HG02798 (cell line): ENCODE measurements around the gene DGKZ.
"Not testable (repeated sequence)": the region's sequence is repeated elsewhere in the genome, so short reads cannot be mapped to it uniquely, and the experiment has no call there.

Source experiments
- ATAC-seq: cut with Tn5 transposase; IDR thresholded peaks from one replicate; pipeline ENCODE4 v1.9.1; 2021; ENCODE audit warnings: mild to moderate bottlenecking; ENCODE audit not compliant: unreplicated experiment, poor library complexity

Gene DGKZ

DNA sequence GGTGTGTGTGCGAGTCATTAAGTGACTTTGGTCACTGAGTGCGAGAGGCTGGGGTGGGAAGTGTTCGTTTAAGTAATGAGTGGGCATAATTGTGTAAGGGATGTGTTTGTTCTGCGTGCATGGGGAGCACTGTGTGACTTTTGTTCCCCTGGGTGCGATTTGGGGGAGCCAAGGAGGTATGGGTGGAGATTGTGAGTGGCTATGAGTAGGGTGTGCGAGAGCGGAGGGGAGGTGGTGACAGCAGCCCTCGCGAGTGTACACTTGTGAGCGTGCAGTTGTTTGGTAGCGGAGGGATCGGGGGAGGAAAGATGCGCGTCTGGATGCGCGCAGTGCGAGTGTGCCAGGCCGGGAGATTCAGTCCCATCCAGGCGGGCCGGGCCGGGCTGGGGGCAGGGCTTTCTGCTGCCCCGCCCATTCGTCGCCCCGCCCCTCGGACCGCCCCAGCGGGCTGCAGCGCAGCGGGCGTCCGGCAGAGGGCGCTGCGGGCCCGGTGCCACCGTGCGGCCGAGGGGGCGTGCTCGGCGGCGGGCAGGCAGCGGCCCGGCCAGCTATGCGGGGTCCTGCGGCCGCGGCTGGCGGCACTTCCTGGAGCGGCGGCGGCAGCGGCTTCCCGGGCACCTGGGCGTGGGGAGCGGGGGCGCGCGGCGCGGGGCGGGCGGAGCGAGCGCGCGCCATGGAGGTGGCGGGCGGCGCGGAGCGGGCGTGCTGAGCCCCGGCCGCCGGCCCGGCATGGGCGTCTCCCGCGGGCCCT is at the start of gene DGKZ:
Gene DGKZ, plus strand, starts transcription at position 578 of the 751 bp plus-strand sequence. CDS start 197 bp downstream, outside the sequence.
- ATAC-seq = peak; percentile 81

DNA sequence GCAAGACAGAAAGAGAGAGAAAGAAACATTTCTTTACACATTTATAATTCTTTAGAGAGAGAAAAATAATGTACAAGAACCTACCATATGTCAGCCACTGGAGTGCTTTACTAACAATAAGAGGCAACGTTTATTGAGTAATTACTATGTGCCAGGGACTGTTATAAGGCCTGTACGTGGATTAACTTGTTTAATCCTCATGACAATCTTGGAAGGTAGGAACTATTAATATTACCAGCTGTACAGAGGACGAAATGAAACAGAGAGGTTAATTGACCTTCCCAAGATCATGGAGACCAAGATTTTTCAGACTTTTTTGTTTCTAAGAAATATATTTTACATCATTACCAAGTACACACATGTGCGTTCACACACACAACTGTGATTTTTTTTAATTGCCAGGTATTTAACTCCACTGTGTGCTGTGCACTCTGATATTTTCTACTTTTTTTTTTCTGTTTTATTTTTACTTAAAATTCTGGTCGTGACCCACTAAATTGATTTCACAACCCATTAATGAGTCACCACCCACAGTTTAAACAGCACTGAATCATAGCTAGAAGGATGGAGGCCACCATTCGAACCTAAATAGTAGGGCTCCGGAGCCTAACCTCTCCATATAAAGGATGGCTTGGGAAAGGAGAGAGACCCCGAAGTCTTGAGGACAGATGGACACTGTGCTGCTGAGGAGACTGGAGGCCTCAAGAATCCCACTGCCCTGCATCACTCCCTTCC is 48.4 kb upstream of the DGKZ start:
- ATAC-seq = no peak

DNA sequence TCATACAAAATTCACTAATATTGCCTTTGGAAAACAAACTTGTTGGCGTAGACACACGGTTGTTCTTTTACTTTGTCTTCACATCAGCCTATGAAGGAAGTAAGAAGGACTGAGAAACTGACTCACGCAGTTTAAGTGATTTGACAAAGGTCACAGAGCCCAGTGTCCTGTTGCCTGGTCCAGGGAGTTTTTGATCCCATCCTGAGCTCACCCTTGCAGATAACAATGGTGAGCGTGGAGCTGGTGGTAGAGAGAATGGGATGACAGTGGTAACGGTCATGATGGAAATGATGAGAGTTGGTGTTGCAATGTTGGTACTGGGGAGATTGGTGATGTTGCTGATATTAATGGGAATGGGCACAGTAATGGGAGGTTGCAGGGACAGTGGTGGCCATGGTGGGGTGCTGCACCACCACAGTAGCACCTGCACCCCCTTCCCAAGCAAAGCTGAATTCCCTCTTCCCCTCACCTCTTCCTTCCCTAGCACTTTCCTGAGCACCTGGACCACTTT is 47.8 kb upstream of the DGKZ start:
- no peak for ATAC-seq

- ATAC-seq = no peak
Measured at GRCh38 chr11:46300270-46300669, 47.0 kb upstream of the DGKZ start.

- ATAC-seq = peak; percentile 88
Measured at GRCh38 chr11:46302866-46303265, 44.4 kb upstream of the DGKZ start.

GRCh38 chr11:46304036-46304435 is 43.2 kb upstream of the DGKZ start:
- not testable (repeated sequence) for ATAC-seq

GRCh38 chr11:46304605-46305179 is 42.6 kb upstream of the DGKZ start:
- no peak for ATAC-seq

DNA sequence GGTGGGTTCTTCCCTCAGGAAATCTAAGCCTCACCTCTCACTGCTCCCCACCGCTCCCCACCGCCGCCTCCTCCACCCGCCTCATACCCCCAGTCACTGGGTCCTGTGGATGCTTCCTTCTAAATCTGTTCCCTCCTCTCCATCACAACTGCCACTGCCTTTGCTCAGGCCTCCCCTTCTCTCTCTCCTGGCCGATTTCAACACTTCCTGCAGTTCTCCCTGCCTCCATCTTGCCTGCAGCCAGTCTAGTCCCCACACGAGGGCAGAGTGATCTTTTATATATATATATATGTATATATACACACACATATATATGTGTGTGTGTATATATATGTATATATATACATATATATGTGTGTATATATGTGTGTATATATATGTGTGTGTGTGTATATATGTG is 42.0 kb upstream of the DGKZ start:
- no peak for ATAC-seq

DNA sequence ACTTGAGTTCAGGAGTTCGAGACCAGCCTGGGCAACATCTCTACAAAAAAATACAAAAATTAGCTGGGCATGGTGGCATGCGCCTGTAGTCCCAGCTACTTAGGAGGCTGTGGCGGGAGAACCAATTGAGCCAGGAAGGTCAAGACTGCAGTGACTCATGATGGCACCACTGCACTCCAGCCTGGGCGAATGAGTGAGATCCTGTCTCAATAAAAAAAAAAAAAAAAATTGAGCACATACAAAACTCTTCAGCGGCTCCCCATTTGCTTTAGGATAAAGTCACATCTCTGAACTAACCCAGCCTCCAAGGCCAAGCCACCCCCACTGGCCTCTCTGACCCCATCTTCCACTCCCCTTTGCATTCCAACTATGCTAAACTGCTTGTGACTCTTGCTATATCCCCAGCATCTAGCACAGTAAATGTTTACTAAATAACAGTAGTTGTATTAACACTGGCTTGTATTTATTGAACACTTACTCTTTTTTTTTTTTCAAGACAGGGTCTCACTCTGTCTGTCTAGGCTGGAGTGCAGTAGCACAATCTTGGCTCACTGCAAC is 40.9 kb upstream of the DGKZ start:
- ATAC-seq = no peak

DNA sequence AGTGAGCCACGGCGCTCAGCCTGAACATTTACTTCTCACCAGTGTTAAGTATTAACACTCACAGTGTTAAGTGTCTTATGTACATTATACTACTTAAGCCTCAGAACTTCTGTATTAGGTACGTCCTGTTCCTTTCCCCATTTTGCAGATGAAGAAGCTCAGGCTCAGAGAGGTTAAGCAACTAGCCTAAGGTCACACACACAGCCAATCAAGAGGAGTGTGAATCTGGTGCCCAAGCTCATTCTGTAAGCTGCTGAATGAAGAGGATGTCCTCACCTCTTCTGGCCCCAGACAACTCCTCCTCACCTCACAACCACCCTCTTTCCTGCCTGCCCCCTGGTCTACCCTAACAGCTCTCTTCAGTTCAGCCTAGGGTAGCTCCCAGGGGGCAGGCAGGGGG is 39.9 kb upstream of the DGKZ start:
- no peak for ATAC-seq

DNA sequence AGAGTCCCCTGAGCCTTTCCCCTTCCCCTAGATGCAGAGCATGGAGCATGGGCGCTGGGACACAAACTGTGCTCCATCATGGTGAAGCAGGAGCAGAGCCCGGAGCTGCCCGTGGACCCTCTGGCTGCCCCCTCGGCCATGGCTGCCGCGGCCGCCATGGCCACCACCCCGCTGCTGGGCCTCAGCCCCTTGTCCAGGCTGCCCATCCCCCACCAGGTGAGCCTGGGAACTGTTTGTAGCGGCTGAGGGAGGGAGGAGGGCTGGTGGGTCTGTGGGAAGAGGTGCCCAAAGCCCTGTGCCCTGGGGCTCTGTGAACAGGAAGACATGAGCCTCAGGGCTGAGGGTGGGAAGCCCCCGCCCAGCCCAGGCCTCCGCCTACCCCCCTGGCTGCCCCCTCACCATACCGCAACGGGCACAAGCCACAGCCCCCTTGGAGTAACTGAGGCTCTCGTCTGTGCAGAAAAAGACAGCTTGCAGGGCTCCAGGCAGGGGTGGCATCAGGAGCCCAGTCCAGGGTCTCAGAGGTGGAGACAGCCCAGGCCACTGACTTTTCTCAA is 39.4 kb upstream of the DGKZ start:
- no peak for ATAC-seq

DNA sequence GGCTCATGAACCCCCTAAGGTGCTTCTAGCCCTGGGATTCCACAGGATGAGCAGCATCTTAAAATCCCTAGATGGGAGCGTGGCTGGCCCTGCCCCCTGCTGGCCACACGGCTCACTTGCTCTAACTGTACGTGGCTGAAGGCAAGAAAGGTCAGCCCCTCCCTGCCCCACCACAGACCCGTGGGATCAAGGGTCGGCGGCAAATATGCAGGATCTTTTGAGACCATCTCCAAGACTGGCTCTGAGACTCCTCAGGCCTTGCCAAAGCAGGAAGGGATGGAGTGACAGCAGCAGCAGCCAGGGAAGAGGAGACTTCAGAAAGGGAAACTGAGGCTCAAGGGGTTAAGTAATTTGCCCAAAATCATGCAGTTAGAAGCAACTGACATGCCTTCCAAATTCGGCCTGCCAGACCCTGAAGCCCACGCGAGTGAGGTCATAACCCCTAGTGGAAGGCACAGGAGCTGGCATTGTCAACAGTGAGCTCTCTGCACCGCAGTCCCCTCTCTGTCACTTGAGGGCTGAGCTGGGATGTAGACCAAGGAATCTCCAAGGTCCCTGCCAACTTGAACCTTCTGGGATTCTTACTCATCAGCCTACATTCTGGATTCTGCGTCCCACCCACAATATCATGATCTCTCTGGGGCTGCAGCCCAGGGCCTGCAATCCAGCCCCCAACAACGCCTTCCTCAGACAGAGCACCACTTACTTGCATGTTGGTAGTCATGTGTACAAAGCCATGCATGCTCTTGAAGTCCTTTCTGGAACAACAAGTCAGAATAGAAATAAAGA is 38.4 kb upstream of the DGKZ start:
- ATAC-seq = peak; percentile 69

DNA sequence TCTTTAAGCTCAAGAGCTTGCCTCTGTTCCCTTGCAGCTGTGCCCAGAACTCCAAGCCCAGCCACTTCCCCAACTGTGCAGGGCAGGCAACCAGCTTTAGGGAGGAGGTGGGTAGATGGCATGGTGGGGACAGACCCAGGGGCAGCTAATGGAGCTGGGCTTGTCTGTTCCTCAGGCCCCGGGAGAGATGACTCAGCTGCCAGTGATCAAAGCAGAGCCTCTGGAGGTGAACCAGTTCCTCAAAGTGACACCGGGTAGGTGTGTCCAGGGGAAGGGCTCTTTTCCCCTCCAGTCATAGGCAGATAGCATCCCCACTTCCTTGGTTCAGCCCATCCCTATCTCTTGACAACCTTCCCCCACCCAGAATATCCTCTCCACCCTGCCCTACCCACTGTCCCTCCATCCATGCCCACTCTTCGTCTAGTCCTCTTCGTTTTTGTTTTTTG is 37.4 kb upstream of the DGKZ start:
- ATAC-seq = peak; percentile 60

- ATAC-seq = no peak
Measured at GRCh38 chr11:46315033-46315738, 32.1 kb upstream of the DGKZ start.

GRCh38 chr11:46315783-46316563 is 31.3 kb upstream of the DGKZ start:
- no peak for ATAC-seq

DNA sequence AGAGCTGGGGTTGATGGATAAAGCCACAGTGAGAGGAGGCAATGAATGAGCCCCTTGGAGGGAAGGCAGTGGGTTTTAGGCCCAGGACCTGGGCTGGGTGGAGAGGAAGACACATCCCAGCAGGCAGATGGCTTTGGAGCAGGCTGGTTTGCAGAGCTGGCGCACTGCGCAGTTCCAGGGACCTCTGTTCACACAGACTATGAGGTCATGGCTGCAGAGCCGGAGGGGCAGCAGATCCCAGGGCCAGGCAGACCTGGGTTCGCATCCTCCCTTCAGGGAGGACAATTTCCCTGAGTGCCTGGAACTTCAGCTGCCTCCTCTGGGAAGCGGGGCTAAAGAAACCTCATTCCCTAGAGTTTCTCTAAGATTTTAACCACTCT is 28.2 kb upstream of the DGKZ start:
- ATAC-seq = no peak

GRCh38 chr11:46321757-46322156 is 25.5 kb upstream of the DGKZ start:
- no peak for ATAC-seq

- ATAC-seq = no peak
Measured at GRCh38 chr11:46322759-46323158, 24.5 kb upstream of the DGKZ start.
